Neural crest cell (in vitro differentiated cells): ENCODE data around the gene CCDC12. TPM values are rescaled to one million over a fixed set of nuclear protein-coding genes. Genes with fewer than 3 reads are reported as not detected.

Experiments
- DNase-seq: peaks from one replicate; pipeline ENCODE4 v3.0.0; 2021; ENCODE audit warnings: low read depth, mixed read lengths, low spot score
- H3K27ac Mint-ChIP-seq: one replicate; pipeline ENCODE4 v1.8.0; 2021; ENCODE audit warnings: mild to moderate bottlenecking, mixed read lengths; ENCODE audit not compliant: unreplicated experiment
- H3K27me3 Mint-ChIP-seq: 2 replicates; pipeline ENCODE4 v1.8.0; 2021; ENCODE audit warnings: low read depth, mild to moderate bottlenecking, mixed read lengths
- H3K36me3 Mint-ChIP-seq: 2 replicates; pipeline ENCODE4 v1.8.0; 2021; ENCODE audit warnings: low read depth, mild to moderate bottlenecking, mixed read lengths
- H3K4me1 Mint-ChIP-seq: 2 replicates; pipeline ENCODE4 v1.8.0; 2021; ENCODE audit warnings: mixed read lengths
- H3K4me3 Mint-ChIP-seq: one replicate; pipeline ENCODE4 v1.8.0; 2021; ENCODE audit warnings: mild to moderate bottlenecking, mixed read lengths
- H3K9me3 Mint-ChIP-seq: 2 replicates; pipeline ENCODE4 v1.8.0; 2021; ENCODE audit warnings: mixed read lengths
- CTCF ChIP-seq: fragments of 200-600 bp; sonication (generic); conservative IDR thresholded peaks from 2 replicates; pipeline ENCODE4 v1.5.0; 2021; ENCODE audit warnings: antibody characterized with exemption, mild to moderate bottlenecking
- total RNA-seq: library from RNA; stranded (reverse); gene quantifications from 2 replicates; pipeline ENCODE4 v1.2.1, GENCODE V29; 2021

CCDC12 gene
- total RNA-seq, 1 donor from 2014 or later = 54.3 TPM

- no peaks in the 10 kb centered on the region for H3K9me3 Mint-ChIP-seq
- peak overlapping the region; percentile 97 for H3K27ac Mint-ChIP-seq
- no peak for DNase-seq
- H3K4me3 Mint-ChIP-seq = peak overlapping the region; percentile 86
- no peaks in the 10 kb centered on the region for H3K27me3 Mint-ChIP-seq
- peaks cover 12% of the 10 kb centered on the region for H3K4me1 Mint-ChIP-seq
- no peak for TF ChIP-seq CTCF
- H3K36me3 Mint-ChIP-seq = peaks cover 2% of the 10 kb centered on the region
Measured at GRCh38 chr3:47010111-47010712, 33.7 kb upstream of the CCDC12 start.

- H3K4me1 Mint-ChIP-seq = peaks cover 12% of the 10 kb centered on the region
- H3K36me3 Mint-ChIP-seq = no peaks in the 10 kb centered on the region
- DNase-seq = peak; percentile 73
- H3K27ac Mint-ChIP-seq = peak overlapping the region; percentile 97
- no peaks in the 10 kb centered on the region for H3K9me3 Mint-ChIP-seq
- peak overlapping the region; percentile 86 for H3K4me3 Mint-ChIP-seq
- peak; percentile 29 for TF ChIP-seq CTCF
- H3K27me3 Mint-ChIP-seq = no peaks in the 10 kb centered on the region
Measured at GRCh38 chr3:47009225-47010110, 32.9 kb upstream of the CCDC12 start.

GRCh38 chr3:47008851-47009224, 32.3 kb upstream of the CCDC12 start:
- no peaks in the 10 kb centered on the region for H3K9me3 Mint-ChIP-seq
- peak overlapping the region; percentile 82 for H3K4me3 Mint-ChIP-seq
- TF ChIP-seq CTCF = no peak
- H3K27ac Mint-ChIP-seq = no peak overlapping the region
- no peak for DNase-seq
- no peaks in the 10 kb centered on the region for H3K36me3 Mint-ChIP-seq
- H3K4me1 Mint-ChIP-seq = peaks cover 12% of the 10 kb centered on the region
- H3K27me3 Mint-ChIP-seq = no peaks in the 10 kb centered on the region

- no peaks in the 10 kb centered on the region for H3K9me3 Mint-ChIP-seq
- H3K4me1 Mint-ChIP-seq = peaks cover 12% of the 10 kb centered on the region
- no peak for TF ChIP-seq CTCF
- peak overlapping the region; percentile 82 for H3K4me3 Mint-ChIP-seq
- no peak overlapping the region for H3K27ac Mint-ChIP-seq
- no peaks in the 10 kb centered on the region for H3K27me3 Mint-ChIP-seq
- H3K36me3 Mint-ChIP-seq = no peaks in the 10 kb centered on the region
- DNase-seq = no peak
Measured at GRCh38 chr3:47008234-47008796, 31.8 kb upstream of the CCDC12 start.

GRCh38 chr3:47007482-47008233, 31.1 kb upstream of the CCDC12 start:
- no peak overlapping the region for H3K4me3 Mint-ChIP-seq
- H3K36me3 Mint-ChIP-seq = no peaks in the 10 kb centered on the region
- no peak for TF ChIP-seq CTCF
- no peak overlapping the region for H3K27ac Mint-ChIP-seq
- no peaks in the 10 kb centered on the region for H3K9me3 Mint-ChIP-seq
- no peak for DNase-seq
- no peaks in the 10 kb centered on the region for H3K27me3 Mint-ChIP-seq
- peaks cover 12% of the 10 kb centered on the region for H3K4me1 Mint-ChIP-seq
